DOHH2 (cell line): ENCODE results near the gene PCBP3.

Experiments
- H3F3A ChIP-seq: fragments of 200-600 bp; sonication (generic), shearing (Covaris generic); 2 replicates; pipeline ENCODE4 v1.6.0; 2016; ENCODE audit warnings: antibody characterized with exemption, mild to moderate bottlenecking; ENCODE audit not compliant: control insufficient read depth, insufficient read depth
- H3K27ac ChIP-seq: fragments of 200-600 bp; sonication (generic); 2 replicates; pipeline ENCODE4 v1.5.1; 2014; ENCODE audit warnings: low read depth, mild to moderate bottlenecking, low read length, moderate library complexity
- H3K27me3 ChIP-seq: fragments of 200-600 bp; sonication (generic); 2 replicates; pipeline ENCODE4 v1.6.1; 2014; ENCODE audit warnings: mild to moderate bottlenecking, low read length, mixed read lengths; ENCODE audit not compliant: control insufficient read depth
- H3K36me3 ChIP-seq: fragments of 200-600 bp; sonication (generic); 2 replicates; pipeline ENCODE4 v1.6.1; 2014; ENCODE audit warnings: mild to moderate bottlenecking, low read length, moderate library complexity, mixed read lengths; ENCODE audit not compliant: control insufficient read depth
- H3K4me1 ChIP-seq: fragments of 200-600 bp; sonication (generic); 2 replicates; pipeline ENCODE4 v1.6.1; 2014; ENCODE audit warnings: mild to moderate bottlenecking, low read length, mixed read lengths; ENCODE audit not compliant: control insufficient read depth
- H3K4me2 ChIP-seq: fragments of 200-600 bp; sonication (generic); 2 replicates; pipeline ENCODE4 v1.6.0; 2014; ENCODE audit warnings: mild to moderate bottlenecking, low read length, moderate library complexity
- H3K4me3 ChIP-seq: fragments of 200-600 bp; sonication (generic); 2 replicates; pipeline ENCODE4 v1.5.1; 2014; ENCODE audit warnings: mild to moderate bottlenecking, low read length, mixed read lengths
- H3K79me2 ChIP-seq: fragments of 200-600 bp; sonication (generic); 2 replicates; pipeline ENCODE4 v1.6.1; 2014; ENCODE audit warnings: mild to moderate bottlenecking, low read length, mixed read lengths; ENCODE audit not compliant: control insufficient read depth
- H3K9me2 ChIP-seq: fragments of 200-600 bp; sonication (generic); replicated peaks from 2 replicates; pipeline ENCODE4 v1.6.1; 2014; ENCODE audit warnings: mild to moderate bottlenecking, low read length, mixed read lengths; ENCODE audit not compliant: control insufficient read depth
- H3K9me3 ChIP-seq: fragments of 200-600 bp; sonication (generic); 2 replicates; pipeline ENCODE4 v1.6.1; 2014; ENCODE audit warnings: antibody characterized with exemption, low read length, mixed read lengths; ENCODE audit not compliant: control insufficient read depth, insufficient read depth
- H4K20me1 ChIP-seq: fragments of 200-600 bp; sonication (generic); 2 replicates; pipeline ENCODE4 v1.6.0; 2014; ENCODE audit warnings: low read depth, mild to moderate bottlenecking, antibody characterized with exemption, low read length, moderate library complexity; ENCODE audit not compliant: control insufficient read depth, insufficient read depth
- CTCF ChIP-seq: fragments of 200-600 bp; sonication (generic); IDR thresholded peaks from one replicate; pipeline ENCODE4 v1.5.1; 2014; ENCODE audit warnings: antibody characterized with exemption, mild to moderate bottlenecking, low read depth, low read length; ENCODE audit not compliant: poor library complexity, severe bottlenecking
- EZH2phosphoT487 ChIP-seq: fragments of 200-600 bp; sonication (generic); IDR thresholded peaks from 2 replicates; pipeline ENCODE4 v1.6.1; 2017; ENCODE audit warnings: borderline replicate concordance, mild to moderate bottlenecking, antibody characterized with exemption, low read length, moderate library complexity, mixed read lengths

PCBP3 gene

GRCh38 chr21:45916011-45916840 lies 272.7 kb downstream of the PCBP3 start:
- Histone ChIP-seq H3K4me2 (no peak overlapping the region), H3K27me3 (no peaks in the 10 kb centered on the region), H3K9me3 (no peaks in the 10 kb centered on the region), H4K20me1 (no peaks in the 10 kb centered on the region), H3K4me3 (no peak overlapping the region), H3K79me2 (no peaks in the 10 kb centered on the region), H3K36me3 (no peaks in the 10 kb centered on the region), H3K9me2 (no peaks in the 10 kb centered on the region), H3K4me1 (no peaks in the 10 kb centered on the region), H3K27ac (no peak overlapping the region), H3F3A (no peaks in the 10 kb centered on the region)
- no peak for TF ChIP-seq EZH2phosphoT487
- no peak for TF ChIP-seq CTCF

GRCh38 chr21:45917241-45917640 lies 273.7 kb downstream of the PCBP3 start:
- Histone ChIP-seq H3K4me2 (no peak overlapping the region), H4K20me1 (no peaks in the 10 kb centered on the region), H3K4me3 (no peak overlapping the region), H3K4me1 (no peaks in the 10 kb centered on the region), H3K27me3 (no peaks in the 10 kb centered on the region), H3K9me3 (peaks cover 7% of the 10 kb centered on the region; the same call in 1 of the 2 replicates), H3K36me3 (no peaks in the 10 kb centered on the region), H3K9me2 (no peaks in the 10 kb centered on the region), H3F3A (no peaks in the 10 kb centered on the region), H3K27ac (no peak overlapping the region), H3K79me2 (no peaks in the 10 kb centered on the region)
- TF ChIP-seq CTCF (no peak), EZH2phosphoT487 (no peak)

GRCh38 chr21:45918011-45918410 lies 274.5 kb downstream of the PCBP3 start:
- H3K9me2 ChIP-seq: no peaks in the 10 kb centered on the region
- no peaks in the 10 kb centered on the region for H3K79me2 ChIP-seq
- no peak overlapping the region for H3K27ac ChIP-seq
- H3K4me3 ChIP-seq: no peak overlapping the region
- no peaks in the 10 kb centered on the region for H3K27me3 ChIP-seq
- peaks cover 13% of the 10 kb centered on the region; the same call in 1 of the 2 replicates for H3K9me3 ChIP-seq
- no peaks in the 10 kb centered on the region for H3K4me1 ChIP-seq
- TF ChIP-seq CTCF (no peak), EZH2phosphoT487 (no peak)
- H3F3A ChIP-seq: no peaks in the 10 kb centered on the region
- no peaks in the 10 kb centered on the region for H3K36me3 ChIP-seq
- no peaks in the 10 kb centered on the region for H4K20me1 ChIP-seq
- no peak overlapping the region for H3K4me2 ChIP-seq
